ENCODE data around the gene DOLK. TPM values are rescaled to one million over a fixed set of nuclear protein-coding genes. Genes with fewer than 3 reads are reported as not detected.
A peak's percentile ranks its signal among the peaks of the same experiment; 100 is the strongest.

DOLK gene
- total RNA-seq, 6 experiments from 2014 or later, result 27.8 to 34.4 (median 31.6) TPM

DNA sequence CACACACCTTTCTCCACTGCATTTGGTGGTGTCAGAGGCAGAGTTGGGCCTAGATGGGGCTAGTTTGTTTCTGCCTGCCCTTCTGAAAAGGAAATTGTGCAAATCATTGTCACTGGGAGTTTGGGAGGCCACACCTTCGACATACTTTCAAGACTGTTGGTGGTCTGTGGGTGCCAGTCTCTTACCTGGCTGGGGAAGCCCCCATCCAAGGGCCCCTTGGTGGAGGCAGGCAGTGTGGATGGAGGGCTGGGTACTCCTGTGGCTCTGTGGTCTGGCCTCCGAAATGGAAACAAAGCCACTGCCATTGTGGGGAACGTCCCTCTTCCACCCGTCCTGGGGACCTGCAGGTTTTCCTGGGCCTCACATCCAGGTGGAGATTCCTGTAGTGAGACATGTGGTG is 37.5 kb downstream of the DOLK start:
- peaks cover 35% of the 10 kb centered on the region for H3K4me1 Mint-ChIP-seq (ENCODE audit: low read depth)
- H3K9me3 Mint-ChIP-seq, result no peaks in the 10 kb centered on the region
- H3K27me3 Mint-ChIP-seq (ENCODE audit: insufficient read depth), result peaks cover 6% of the 10 kb centered on the region
- H3K4me3 Mint-ChIP-seq, result no peak overlapping the region
- TF ChIP-seq, protein P1, sequence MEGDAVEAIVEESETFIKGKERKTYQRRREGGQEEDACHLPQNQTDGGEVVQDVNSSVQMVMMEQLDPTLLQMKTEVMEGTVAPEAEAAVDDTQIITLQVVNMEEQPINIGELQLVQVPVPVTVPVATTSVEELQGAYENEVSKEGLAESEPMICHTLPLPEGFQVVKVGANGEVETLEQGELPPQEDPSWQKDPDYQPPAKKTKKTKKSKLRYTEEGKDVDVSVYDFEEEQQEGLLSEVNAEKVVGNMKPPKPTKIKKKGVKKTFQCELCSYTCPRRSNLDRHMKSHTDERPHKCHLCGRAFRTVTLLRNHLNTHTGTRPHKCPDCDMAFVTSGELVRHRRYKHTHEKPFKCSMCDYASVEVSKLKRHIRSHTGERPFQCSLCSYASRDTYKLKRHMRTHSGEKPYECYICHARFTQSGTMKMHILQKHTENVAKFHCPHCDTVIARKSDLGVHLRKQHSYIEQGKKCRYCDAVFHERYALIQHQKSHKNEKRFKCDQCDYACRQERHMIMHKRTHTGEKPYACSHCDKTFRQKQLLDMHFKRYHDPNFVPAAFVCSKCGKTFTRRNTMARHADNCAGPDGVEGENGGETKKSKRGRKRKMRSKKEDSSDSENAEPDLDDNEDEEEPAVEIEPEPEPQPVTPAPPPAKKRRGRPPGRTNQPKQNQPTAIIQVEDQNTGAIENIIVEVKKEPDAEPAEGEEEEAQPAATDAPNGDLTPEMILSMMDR (IDR thresholded peaks at IDR 0.05), result no peak
- DNase-seq, result no peak
- H3K36me3 Mint-ChIP-seq (ENCODE audit: low read depth), result peaks cover 38% of the 10 kb centered on the region
- no peak overlapping the region for H3K27ac Mint-ChIP-seq

DNA sequence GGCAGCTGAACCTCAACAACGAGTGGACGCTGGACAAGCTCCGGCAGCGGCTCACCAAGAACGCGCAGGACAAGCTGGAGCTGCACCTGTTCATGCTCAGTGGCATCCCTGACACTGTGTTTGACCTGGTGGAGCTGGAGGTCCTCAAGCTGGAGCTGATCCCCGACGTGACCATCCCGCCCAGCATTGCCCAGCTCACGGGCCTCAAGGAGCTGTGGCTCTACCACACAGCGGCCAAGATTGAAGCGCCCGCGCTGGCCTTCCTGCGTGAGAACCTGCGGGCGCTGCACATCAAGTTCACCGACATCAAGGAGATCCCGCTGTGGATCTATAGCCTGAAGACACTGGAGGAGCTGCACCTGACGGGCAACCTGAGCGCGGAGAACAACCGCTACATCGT is 39.0 kb downstream of the DOLK start:
- peaks cover 38% of the 10 kb centered on the region for H3K36me3 Mint-ChIP-seq (ENCODE audit: low read depth)
- peaks cover 41% of the 10 kb centered on the region for H3K4me1 Mint-ChIP-seq (ENCODE audit: low read depth)
- TF ChIP-seq, protein P1 (IDR thresholded peaks at IDR 0.05), result no peak
- no peaks in the 10 kb centered on the region for H3K9me3 Mint-ChIP-seq
- H3K27ac Mint-ChIP-seq, result no peak overlapping the region
- no peak for DNase-seq
- H3K4me3 Mint-ChIP-seq, result no peak overlapping the region
- H3K27me3 Mint-ChIP-seq (ENCODE audit: insufficient read depth), result peaks cover 9% of the 10 kb centered on the region

DNA sequence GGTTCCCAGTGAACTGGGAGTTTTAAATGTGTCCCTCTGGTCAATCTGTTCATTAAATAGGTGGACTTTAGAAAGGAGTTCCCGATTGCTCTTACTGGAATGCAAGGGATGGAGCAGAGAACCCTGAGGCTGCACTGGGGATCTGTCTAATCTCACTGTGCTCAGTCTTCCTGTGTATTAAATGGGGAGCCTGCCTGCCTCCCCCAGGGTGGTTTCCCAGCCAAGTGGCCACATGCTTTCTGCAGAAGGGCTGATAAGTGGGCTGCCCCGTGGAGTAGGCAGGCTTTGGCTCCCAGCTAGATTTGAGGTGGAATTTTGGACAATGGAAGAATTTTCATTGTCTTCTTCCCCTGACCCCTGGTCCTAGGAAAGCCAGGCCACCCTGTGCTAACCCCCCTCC is 40.7 kb downstream of the DOLK start:
- Mint-ChIP-seq H3K4me3 (no peak overlapping the region), H3K27me3 (ENCODE audit: insufficient read depth) (peaks cover 7% of the 10 kb centered on the region; the same call in 1 of the 2 replicates), H3K4me1 (ENCODE audit: low read depth) (peaks cover 34% of the 10 kb centered on the region), H3K9me3 (no peaks in the 10 kb centered on the region), H3K36me3 (ENCODE audit: low read depth) (peaks cover 30% of the 10 kb centered on the region), H3K27ac (no peak overlapping the region)
- no peak for DNase-seq
- TF ChIP-seq, protein P1 (IDR thresholded peaks at IDR 0.05), result no peak

DNA sequence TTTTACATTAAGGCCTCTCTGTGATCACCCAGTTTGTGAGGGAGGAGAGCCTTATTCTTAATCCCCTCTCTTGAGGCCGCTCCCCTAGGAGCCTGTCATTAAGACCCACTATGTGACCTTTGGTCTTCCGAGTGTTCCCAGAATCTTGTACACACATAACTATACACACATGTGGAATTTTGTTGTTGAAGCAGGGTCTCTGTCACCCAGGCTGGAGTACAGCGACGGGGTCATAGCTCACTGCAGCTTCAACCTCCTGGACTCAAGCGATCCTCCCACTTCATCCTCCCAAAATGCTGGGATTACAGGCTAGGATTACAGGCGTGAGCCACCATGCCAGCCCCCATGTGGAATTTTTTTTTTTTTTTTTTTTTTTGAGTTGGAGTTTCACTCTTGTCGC is 41.4 kb downstream of the DOLK start:
- peaks cover 7% of the 10 kb centered on the region; the same call in 1 of the 2 replicates for H3K27me3 Mint-ChIP-seq (ENCODE audit: insufficient read depth)
- no peaks in the 10 kb centered on the region for H3K9me3 Mint-ChIP-seq
- TF ChIP-seq, protein P1 (IDR thresholded peaks at IDR 0.05), result no peak
- peaks cover 26% of the 10 kb centered on the region for H3K4me1 Mint-ChIP-seq (ENCODE audit: low read depth)
- H3K27ac Mint-ChIP-seq, result no peak overlapping the region
- no peak for DNase-seq
- H3K36me3 Mint-ChIP-seq (ENCODE audit: low read depth), result peaks cover 30% of the 10 kb centered on the region
- H3K4me3 Mint-ChIP-seq, result no peak overlapping the region

DNA sequence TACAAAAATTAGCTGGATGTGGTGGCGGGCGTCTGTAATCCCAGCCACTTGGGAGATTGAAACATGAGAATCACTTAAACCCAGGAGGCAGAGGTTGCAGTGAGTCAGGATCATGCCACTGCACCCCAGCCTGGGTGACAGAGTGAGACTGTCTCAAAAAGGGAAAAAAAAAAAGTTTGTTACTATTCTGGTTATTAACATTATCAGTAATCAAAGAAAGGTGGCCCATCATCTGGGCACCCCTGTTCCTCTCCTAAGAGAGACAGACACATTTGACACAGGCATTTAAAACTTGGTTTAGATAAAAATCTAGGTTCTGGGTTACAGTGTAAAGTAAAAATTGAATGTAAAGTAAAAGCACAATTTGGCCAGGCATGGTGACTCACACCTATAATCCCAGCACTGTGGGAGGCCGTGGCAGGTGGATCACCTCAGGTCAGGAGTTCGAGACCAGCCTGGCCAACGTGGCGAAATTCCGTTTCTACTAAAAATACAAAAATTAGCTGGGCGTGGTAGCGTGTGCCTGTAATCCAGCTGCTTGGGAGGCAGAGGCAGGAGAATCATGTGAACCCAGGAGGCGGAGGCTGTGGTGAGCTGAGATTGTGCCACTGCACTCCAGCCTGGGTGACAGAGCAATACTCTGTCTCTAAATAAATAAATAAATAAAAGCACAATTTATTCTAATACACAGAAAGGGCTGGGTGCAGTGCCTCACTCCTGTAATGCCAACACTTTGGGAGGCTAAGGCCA is 43.4 kb downstream of the DOLK start:
- peaks cover 30% of the 10 kb centered on the region for H3K4me1 Mint-ChIP-seq (ENCODE audit: low read depth)
- no peaks in the 10 kb centered on the region for H3K9me3 Mint-ChIP-seq
- DNase-seq, result no peak
- H3K27ac Mint-ChIP-seq, result peak overlapping the region; percentile 73
- peaks cover 21% of the 10 kb centered on the region for H3K36me3 Mint-ChIP-seq (ENCODE audit: low read depth)
- H3K4me3 Mint-ChIP-seq, result no peak overlapping the region
- TF ChIP-seq, protein P1 (IDR thresholded peaks at IDR 0.05), result no peak
- H3K27me3 Mint-ChIP-seq (ENCODE audit: insufficient read depth), result peaks cover 4% of the 10 kb centered on the region; the same call in 1 of the 2 replicates
